Subcutaneous adipose tissue (tissue), 4 donors: Measurements from ENCODE around the gene SARM1. TPM values are rescaled to one million over a fixed set of nuclear protein-coding genes. Genes with fewer than 3 reads are reported as not detected.

Experiments
- CTCF ChIP-seq: fragments of 450-650 bp; IDR thresholded peaks from one replicate; pipeline ENCODE4 v1.5.1; 2016; ENCODE audit warnings: low read depth, mild to moderate bottlenecking, control low read depth, antibody characterized with exemption, moderate library complexity
- total RNA-seq, 4 donors: library from RNA; depleted of rRNA; stranded (reverse); fragments of >200 nt; gene quantifications; one replicate each; pipeline ENCODE4 v1.1.0, GENCODE V29; 2016

Gene SARM1
- total RNA-seq, 4 donors from 2014 or later = 3.8 to 7.7 (median 5.9) TPM

- no peak for TF ChIP-seq CTCF
Observed at GRCh38 chr17:28413804-28414203, 42.3 kb downstream of the SARM1 start.

- no peak for TF ChIP-seq CTCF
Observed at GRCh38 chr17:28415886-28416285, 44.4 kb downstream of the SARM1 start.

GRCh38 chr17:28416703-28417311 lies 45.3 kb downstream of the SARM1 start:
- TF ChIP-seq CTCF = no peak

GRCh38 chr17:28421787-28422305 lies 50.4 kb downstream of the SARM1 start:
- TF ChIP-seq CTCF = no peak

GRCh38 chr17:28425206-28425605 lies 53.7 kb downstream of the SARM1 start:
- no peak for TF ChIP-seq CTCF

- no peak for TF ChIP-seq CTCF
Observed at GRCh38 chr17:28426081-28426519, 54.6 kb downstream of the SARM1 start.

- no peak for TF ChIP-seq CTCF
Observed at GRCh38 chr17:28427371-28427770, 55.9 kb downstream of the SARM1 start.
